ENCODE data around the gene PRORP. TPM values are rescaled to one million over a fixed set of nuclear protein-coding genes. Genes with fewer than 3 reads are reported as not detected.

PRORP gene
- total and polyA plus RNA-seq, 2 of the 8 experiments (the other 6 are each of a cell fraction or from before 2014, with no cell fraction given), result 30.0 to 44.8 TPM

DNA sequence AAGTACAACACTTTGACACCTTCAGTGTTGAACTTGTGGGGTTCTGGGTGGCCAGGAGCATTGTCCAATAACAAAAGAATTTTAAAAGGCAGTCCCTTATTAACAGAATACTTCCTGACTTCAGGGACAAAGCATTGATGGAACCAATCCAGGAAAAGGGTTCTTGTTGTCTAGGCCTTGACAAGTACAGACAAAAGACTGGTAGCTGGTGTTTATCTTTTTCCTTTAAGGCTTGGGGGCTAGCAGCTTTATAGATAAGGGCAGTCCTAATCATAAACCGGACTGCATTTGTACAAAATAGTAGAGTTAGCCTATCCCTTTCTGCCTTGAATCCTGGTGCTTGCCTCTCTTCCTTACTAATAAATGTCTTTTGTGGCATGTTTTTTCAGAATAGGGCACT is 48.9 kb upstream of the PRORP start:
- peak; percentile 7 for FAIRE-seq
- no peaks in the 10 kb centered on the region for H3K4me1 ChIP-seq (replicated peaks in 1 of 4; ENCODE audit: control insufficient read depth in 3 of 4, insufficient read depth in 4 of 4, low read length in 3 of 4)
- WGBS, 2 experiments (ENCODE audit: extremely low coverage in 1 of 2, insufficient coverage in 1 of 2, insufficient read length in 1 of 2, insufficient replicate concordance in 2 of 2, low coverage in 1 of 2, low lambda C conversion rate in 2 of 2, missing lambda C conversion rate in 1 of 2), result 94% methylated on average over 1 of the region's 1 CpG; no CpG with 5 or more reads in 1 of the 2 experiments
- no peaks in the 10 kb centered on the region for H3K79me2 ChIP-seq (ENCODE audit: control insufficient read depth in 1 of 2, insufficient read depth in 2 of 2, low read length in 2 of 2)
- no peak overlapping the region for H2BK120ac ChIP-seq (replicated peaks; ENCODE audit: low read depth, low read length)
- no peak overlapping the region for H3K9ac ChIP-seq (replicated peaks in 1 of 4; ENCODE audit: extremely low read depth in 1 of 4, low read depth in 3 of 4, low read length in 3 of 4)
- no peaks in the 10 kb centered on the region for H3K27me3 ChIP-seq (replicated peaks in 1 of 4; ENCODE audit: control insufficient read depth in 3 of 4, extremely low read depth in 1 of 4, insufficient read depth in 3 of 4, low read length in 3 of 4)
- no peak overlapping the region for H2BK5ac ChIP-seq (ENCODE audit: low read depth, low read length)
- no peak overlapping the region for H3K23ac ChIP-seq (ENCODE audit: insufficient read length)
- no peak overlapping the region for H3K14ac ChIP-seq (ENCODE audit: insufficient read length)
- no peak overlapping the region for H3K18ac ChIP-seq (ENCODE audit: extremely low read depth, low read length)
- H2BK20ac ChIP-seq (ENCODE audit: low read length), result no peak overlapping the region
- H3K4me2 ChIP-seq (ENCODE audit: insufficient read depth in 1 of 2, low read depth in 2 of 2, low read length in 2 of 2), result no peak overlapping the region
- no peak overlapping the region for H4K5ac ChIP-seq (ENCODE audit: insufficient read length, low read depth, low read length)
- no peak for DNase-seq (ENCODE audit: low read depth in 1 of 2, low spot score in 2 of 2)
- no peak overlapping the region for H3K4ac ChIP-seq (replicated peaks; ENCODE audit: insufficient read length, low read depth, low read length)
- H3K23me2 ChIP-seq (ENCODE audit: low read depth, low read length), result no peaks in the 10 kb centered on the region
- no peak overlapping the region for H3K4me3 ChIP-seq (ENCODE audit: extremely low read depth in 1 of 4, insufficient read depth in 2 of 4, low read depth in 3 of 4, low read length in 4 of 4)
- no peak overlapping the region for H4K91ac ChIP-seq (replicated peaks; ENCODE audit: insufficient read length, low read length)
- POLR2A ChIA-PET (ENCODE audit: partially characterized antibody), result interaction anchor here (0.6 kb wide), 1 partner anchor 205 kb away, joined by 3 read pairs; no protein-coding TSS in a partner anchor
- H3K79me1 ChIP-seq (ENCODE audit: low read depth, low read length), result no peaks in the 10 kb centered on the region
- H2AFZ ChIP-seq (ENCODE audit: low read length), result no peak overlapping the region
- H2BK15ac ChIP-seq (ENCODE audit: low read length), result no peak overlapping the region
- H3K9me3 ChIP-seq (ENCODE audit: insufficient read depth in 2 of 2, low read depth in 1 of 2, low read length in 1 of 2), result no peaks in the 10 kb centered on the region
- peaks cover 0 to 5% (median 2%) of the 10 kb centered on the region in 4 experiments; a peak in 2 of 8 replicates for H3K36me3 ChIP-seq (ENCODE audit: control insufficient read depth in 2 of 4, insufficient read depth in 4 of 4, low read length in 3 of 4)
- no peak overlapping the region for H2BK12ac ChIP-seq (ENCODE audit: low read depth, low read length)
- no peak overlapping the region for H2AK5ac ChIP-seq (ENCODE audit: low read depth, low read length)
- H3K27ac ChIP-seq (ENCODE audit: low read depth, low read length), result no peak overlapping the region
- CTCF ChIA-PET (ENCODE audit: partially characterized antibody), result no interaction called here
- no peaks in the 10 kb centered on the region for H4K20me1 ChIP-seq (replicated peaks in 1 of 2; ENCODE audit: control insufficient read depth in 1 of 2, insufficient read depth in 2 of 2, low read length in 2 of 2)
- TF ChIP-seq POU5F1 (IDR thresholded peaks at IDR 0.05; ENCODE audit: low read depth, low read length) (no peak), KDM5A (IDR thresholded peaks at IDR 0.05; ENCODE audit: low read length) (no peak), TCF12 (IDR thresholded peaks at IDR 0.05; ENCODE audit: low read depth, low read length) (no peak), CREB1 (IDR thresholded peaks at IDR 0.05) (no peak), CBX5 (IDR thresholded peaks at IDR 0.05; ENCODE audit: low read depth, low read length) (no peak), EP300 (IDR thresholded peaks at IDR 0.05; ENCODE audit: borderline replicate concordance in 1 of 2, low read depth in 2 of 2, low read length in 2 of 2) (no peak), TBP (IDR thresholded peaks at IDR 0.05; ENCODE audit: low read depth, low read length) (no peak), SP4 (IDR thresholded peaks at IDR 0.05; ENCODE audit: low read length) (no peak), BRCA1 (IDR thresholded peaks at IDR 0.05; ENCODE audit: low read depth, low read length) (no peak), RAD21 (IDR thresholded peaks at IDR 0.05 in 1 of 2, conservative IDR thresholded peaks at IDR 0.05 in 1 of 2; ENCODE audit: low read depth in 2 of 2, low read length in 2 of 2) (no peak), POLR2A (IDR thresholded peaks at IDR 0.05; ENCODE audit: control extremely low read depth in 1 of 2, low read depth in 2 of 2, low read length in 2 of 2) (no peak)
- TF ChIP-seq, protein P1, sequence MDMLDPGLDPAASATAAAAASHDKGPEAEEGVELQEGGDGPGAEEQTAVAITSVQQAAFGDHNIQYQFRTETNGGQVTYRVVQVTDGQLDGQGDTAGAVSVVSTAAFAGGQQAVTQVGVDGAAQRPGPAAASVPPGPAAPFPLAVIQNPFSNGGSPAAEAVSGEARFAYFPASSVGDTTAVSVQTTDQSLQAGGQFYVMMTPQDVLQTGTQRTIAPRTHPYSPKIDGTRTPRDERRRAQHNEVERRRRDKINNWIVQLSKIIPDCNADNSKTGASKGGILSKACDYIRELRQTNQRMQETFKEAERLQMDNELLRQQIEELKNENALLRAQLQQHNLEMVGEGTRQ (IDR thresholded peaks at IDR 0.05; ENCODE audit: low read length), result no peak
- TF ChIP-seq, protein P2, sequence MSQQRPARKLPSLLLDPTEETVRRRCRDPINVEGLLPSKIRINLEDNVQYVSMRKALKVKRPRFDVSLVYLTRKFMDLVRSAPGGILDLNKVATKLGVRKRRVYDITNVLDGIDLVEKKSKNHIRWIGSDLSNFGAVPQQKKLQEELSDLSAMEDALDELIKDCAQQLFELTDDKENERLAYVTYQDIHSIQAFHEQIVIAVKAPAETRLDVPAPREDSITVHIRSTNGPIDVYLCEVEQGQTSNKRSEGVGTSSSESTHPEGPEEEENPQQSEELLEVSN (IDR thresholded peaks at IDR 0.05), result no peak
- H4K8ac ChIP-seq (ENCODE audit: extremely low read depth, insufficient read depth, low read length), result no peak overlapping the region
- H3K56ac ChIP-seq (replicated peaks; ENCODE audit: insufficient read length, low read depth, low read length), result no peak overlapping the region

Data from H1 (cell line).